ENCODE data around the gene PEAK1. TPM values are rescaled to one million over a fixed set of nuclear protein-coding genes. Genes with fewer than 3 reads are reported as not detected.

PEAK1 gene
- total RNA-seq, 1 experiment from 2014 or later, result 21.2 TPM

DNA sequence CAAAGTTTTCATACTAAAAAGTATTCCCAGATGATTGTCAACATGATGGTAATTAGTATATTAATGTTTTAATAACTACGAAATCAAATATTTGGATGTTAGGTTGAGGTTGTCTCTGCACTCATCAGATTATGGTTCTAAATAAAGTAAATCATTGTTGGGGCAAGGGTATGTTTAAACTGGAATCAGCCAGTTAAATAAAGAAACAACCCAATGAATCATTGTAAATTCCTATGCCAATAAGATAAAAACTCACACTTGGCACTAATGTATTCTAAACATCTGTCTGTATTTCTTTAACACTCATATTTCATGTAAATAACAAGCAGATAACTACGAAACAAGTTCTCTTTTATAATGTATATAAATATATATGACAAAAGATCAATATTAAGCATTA lies 92.7 kb downstream of the PEAK1 start:
- H4K20me1 ChIP-seq (ENCODE audit: control insufficient read depth, insufficient read depth, insufficient read length), result no peaks in the 10 kb centered on the region
- H4K8ac ChIP-seq (replicated peaks; ENCODE audit: insufficient read length, low read depth, low read length), result no peak overlapping the region
- Mint-ChIP-seq H3K27ac (no peak overlapping the region), H3K4me3 (no peak overlapping the region), H3K27me3 (ENCODE audit: low read depth) (no peaks in the 10 kb centered on the region), H3K4me1 (peaks cover 12 to 25% of the 10 kb centered on the region in 2 experiments), H3K36me3 (ENCODE audit: insufficient read depth in 1 of 3, low read depth in 3 of 3) (peaks cover 4 to 11% (median 4%) of the 10 kb centered on the region in 3 experiments; a peak in 5 of 7 replicates), H3K9me3 (peaks cover 4 to 6% of the 10 kb centered on the region in 2 experiments; a peak in 2 of 5 replicates)
- no peak overlapping the region for H3K4me2 ChIP-seq (ENCODE audit: insufficient read depth, insufficient read length, low read length)
- no CpG with 5 or more reads among the region's 2 CpGs for WGBS (ENCODE audit: extremely low coverage, insufficient read length, low lambda C conversion rate)
- H3K27me3 ChIP-seq (ENCODE audit: insufficient read depth, low read length), result no peaks in the 10 kb centered on the region
- H4K91ac ChIP-seq (ENCODE audit: insufficient read length, low read depth, low read length), result no peak overlapping the region
- no peak overlapping the region for H3K4ac ChIP-seq (ENCODE audit: low read depth, low read length)
- H3K79me1 ChIP-seq (ENCODE audit: insufficient read depth, low read depth, low read length, poor library complexity, severe bottlenecking), result no peaks in the 10 kb centered on the region
- H2BK5ac ChIP-seq (ENCODE audit: insufficient read length, low read length), result no peak overlapping the region
- H3K79me2 ChIP-seq (ENCODE audit: insufficient read depth, low read length), result no peaks in the 10 kb centered on the region; the same call in 1 of the 2 replicates
- no peak overlapping the region for H3K14ac ChIP-seq (ENCODE audit: insufficient read depth, low read length)
- H3K23ac ChIP-seq (ENCODE audit: insufficient read length, low read depth, low read length), result no peak overlapping the region
- no peak overlapping the region for H2AK5ac ChIP-seq (ENCODE audit: insufficient read length, low read length)
- H2BK15ac ChIP-seq (ENCODE audit: low read depth, low read length), result no peak overlapping the region
- no peaks in the 10 kb centered on the region for H3K9me3 ChIP-seq (ENCODE audit: control insufficient read depth, low read depth, low read length)
- no peak overlapping the region for H3K56ac ChIP-seq (ENCODE audit: insufficient read length, low read depth, low read length)
- no peak overlapping the region for H3K27ac ChIP-seq (ENCODE audit: insufficient read length, low read depth, low read length)
- H3K23me2 ChIP-seq (ENCODE audit: insufficient read length, low read depth, low read length, poor library complexity, severe bottlenecking), result no peaks in the 10 kb centered on the region
- no peak overlapping the region for H2BK120ac ChIP-seq (ENCODE audit: low read depth, low read length, poor library complexity, severe bottlenecking)
- TF ChIP-seq, protein P1, sequence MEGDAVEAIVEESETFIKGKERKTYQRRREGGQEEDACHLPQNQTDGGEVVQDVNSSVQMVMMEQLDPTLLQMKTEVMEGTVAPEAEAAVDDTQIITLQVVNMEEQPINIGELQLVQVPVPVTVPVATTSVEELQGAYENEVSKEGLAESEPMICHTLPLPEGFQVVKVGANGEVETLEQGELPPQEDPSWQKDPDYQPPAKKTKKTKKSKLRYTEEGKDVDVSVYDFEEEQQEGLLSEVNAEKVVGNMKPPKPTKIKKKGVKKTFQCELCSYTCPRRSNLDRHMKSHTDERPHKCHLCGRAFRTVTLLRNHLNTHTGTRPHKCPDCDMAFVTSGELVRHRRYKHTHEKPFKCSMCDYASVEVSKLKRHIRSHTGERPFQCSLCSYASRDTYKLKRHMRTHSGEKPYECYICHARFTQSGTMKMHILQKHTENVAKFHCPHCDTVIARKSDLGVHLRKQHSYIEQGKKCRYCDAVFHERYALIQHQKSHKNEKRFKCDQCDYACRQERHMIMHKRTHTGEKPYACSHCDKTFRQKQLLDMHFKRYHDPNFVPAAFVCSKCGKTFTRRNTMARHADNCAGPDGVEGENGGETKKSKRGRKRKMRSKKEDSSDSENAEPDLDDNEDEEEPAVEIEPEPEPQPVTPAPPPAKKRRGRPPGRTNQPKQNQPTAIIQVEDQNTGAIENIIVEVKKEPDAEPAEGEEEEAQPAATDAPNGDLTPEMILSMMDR (conservative IDR thresholded peaks at IDR 0.05), result no peak
- no peak overlapping the region for H2BK12ac ChIP-seq (ENCODE audit: insufficient read length, low read depth, low read length)
- H2AFZ ChIP-seq (ENCODE audit: low read length), result no peak overlapping the region
- no peak overlapping the region for H2BK20ac ChIP-seq (ENCODE audit: low read depth, low read length, poor library complexity, severe bottlenecking)
- no peak overlapping the region for H3T11ph ChIP-seq (ENCODE audit: low read length)
- no peak overlapping the region for H4K5ac ChIP-seq (ENCODE audit: insufficient read length, low read depth, low read length)
- no peak for DNase-seq
- H3K9ac ChIP-seq (ENCODE audit: extremely low read depth, insufficient read length, low read length), result no peak overlapping the region
- no peak overlapping the region for H3K18ac ChIP-seq (ENCODE audit: insufficient read length, low read depth, low read length)
- no peaks in the 10 kb centered on the region for H3K4me1 ChIP-seq (ENCODE audit: insufficient read depth, low read length)

All from H9 (cell line).